Upper lobe of left lung (tissue), 4 donors: Measurements from ENCODE around the gene SUPT4H1.

ENCODE experiments used
- EP300 ChIP-seq, 4 donors: sonication (generic); formaldehyde crosslinking; IDR thresholded peaks; one replicate each; pipeline ENCODE4 v1.5.1; 2017; ENCODE audit warnings: antibody characterized with exemption in 4 of 4, control low read depth in 2 of 4
- POLR2A ChIP-seq, 4 donors: fragments of 450-650 bp; IDR thresholded peaks; one replicate each; pipeline ENCODE4 v1.5.1; 2016 to 2017; ENCODE audit warnings: antibody characterized with exemption in 4 of 4, mild to moderate bottlenecking in 2 of 4
- POLR2AphosphoS5 ChIP-seq, 2 donors: sonication (generic); formaldehyde crosslinking; IDR thresholded peaks; one replicate each; pipeline ENCODE4 v1.5.1; 2017; ENCODE audit warnings: antibody characterized with exemption in 2 of 2
- TF ChIP-seq, protein P1 (sequence below), 6 experiments: fragments of 450-650 bp in 4 of 6; fragments of 200-600 bp in 2 of 6; sonication (generic) in 2 of 6; IDR thresholded peaks; one replicate each; pipeline ENCODE4 v1.5.1; 2016 to 2019; ENCODE audit warnings: antibody characterized with exemption in 6 of 6

DNA sequence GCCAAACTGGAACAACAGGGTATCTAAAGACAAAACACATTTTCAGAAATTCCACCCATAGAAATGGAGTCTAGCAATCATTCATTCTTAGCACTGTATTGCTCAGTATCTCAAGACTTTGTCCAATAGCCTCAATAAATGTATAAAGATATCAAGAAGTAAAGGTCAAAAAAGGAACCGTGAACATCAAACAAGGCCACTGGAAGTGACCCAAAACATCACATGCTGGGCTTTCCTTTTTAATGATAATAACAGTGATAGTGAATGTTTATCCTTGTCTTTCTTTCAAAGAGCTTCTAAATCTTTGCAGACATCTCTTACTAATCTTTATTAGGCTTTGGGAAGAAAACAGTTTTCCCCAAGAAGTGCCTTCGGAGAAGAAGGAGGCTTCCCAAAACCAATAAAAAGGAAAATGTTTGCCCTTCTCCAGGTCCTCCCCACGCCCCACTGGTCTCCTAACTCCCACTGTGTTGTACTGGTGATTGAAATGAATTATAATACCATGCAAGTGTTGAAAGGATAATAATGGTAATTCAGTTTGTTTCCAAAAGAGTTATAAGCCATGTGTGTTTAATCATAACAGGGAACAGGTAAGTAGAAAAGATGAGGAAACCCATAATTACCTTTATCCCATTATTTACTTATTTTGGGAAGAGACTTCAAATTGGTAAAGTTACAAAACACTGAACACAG is 46.7 kb upstream of the SUPT4H1 start:
- TF ChIP-seq POLR2A (IDR thresholded peaks at IDR 0.05) (no peak), POLR2AphosphoS5 (IDR thresholded peaks at IDR 0.05) (no peak), EP300 (IDR thresholded peaks at IDR 0.05) (no peak)
- TF ChIP-seq, protein P1, sequence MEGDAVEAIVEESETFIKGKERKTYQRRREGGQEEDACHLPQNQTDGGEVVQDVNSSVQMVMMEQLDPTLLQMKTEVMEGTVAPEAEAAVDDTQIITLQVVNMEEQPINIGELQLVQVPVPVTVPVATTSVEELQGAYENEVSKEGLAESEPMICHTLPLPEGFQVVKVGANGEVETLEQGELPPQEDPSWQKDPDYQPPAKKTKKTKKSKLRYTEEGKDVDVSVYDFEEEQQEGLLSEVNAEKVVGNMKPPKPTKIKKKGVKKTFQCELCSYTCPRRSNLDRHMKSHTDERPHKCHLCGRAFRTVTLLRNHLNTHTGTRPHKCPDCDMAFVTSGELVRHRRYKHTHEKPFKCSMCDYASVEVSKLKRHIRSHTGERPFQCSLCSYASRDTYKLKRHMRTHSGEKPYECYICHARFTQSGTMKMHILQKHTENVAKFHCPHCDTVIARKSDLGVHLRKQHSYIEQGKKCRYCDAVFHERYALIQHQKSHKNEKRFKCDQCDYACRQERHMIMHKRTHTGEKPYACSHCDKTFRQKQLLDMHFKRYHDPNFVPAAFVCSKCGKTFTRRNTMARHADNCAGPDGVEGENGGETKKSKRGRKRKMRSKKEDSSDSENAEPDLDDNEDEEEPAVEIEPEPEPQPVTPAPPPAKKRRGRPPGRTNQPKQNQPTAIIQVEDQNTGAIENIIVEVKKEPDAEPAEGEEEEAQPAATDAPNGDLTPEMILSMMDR (IDR thresholded peaks at IDR 0.05) = no peak
